HepG2 (cell line): Measurements from ENCODE around the gene MRPL14. TPM values are rescaled to one million over a fixed set of nuclear protein-coding genes. Genes with fewer than 3 reads are reported as not detected.
A peak's percentile ranks its signal among the peaks of the same experiment; 100 is the strongest.

Source experiments
- FOXC1 ChIP-seq: sonication (generic); formaldehyde crosslinking; IDR thresholded peaks from 2 replicates; pipeline ENCODE4 v1.8.0; 2022; ENCODE audit warnings: mild to moderate bottlenecking, missing genetic modification reagents, borderline replicate concordance
- JUN ChIP-seq: sonication (generic); formaldehyde crosslinking; IDR thresholded peaks from 2 replicates; pipeline ENCODE4 v1.4.0; 2020; ENCODE audit warnings: mild to moderate bottlenecking, missing genetic modification reagents
- MXD4 ChIP-seq: IDR thresholded peaks from 2 replicates; pipeline ENCODE4 v1.6.1; 2016; ENCODE audit warnings: mild to moderate bottlenecking, missing biosample characterization, missing genetic modification reagents
- NFATC3 ChIP-seq: sonication (generic); formaldehyde crosslinking; IDR thresholded peaks from 2 replicates; pipeline ENCODE4 v1.5.1; 2020; ENCODE audit warnings: mild to moderate bottlenecking, missing genetic modification reagents
- NFE2L1 ChIP-seq: sonication (generic); formaldehyde crosslinking; IDR thresholded peaks from 2 replicates; pipeline ENCODE4 v1.4.0; 2020; ENCODE audit warnings: missing genetic modification reagents, mild to moderate bottlenecking, borderline replicate concordance
- PBX3 ChIP-seq: sonication (generic); formaldehyde crosslinking; IDR thresholded peaks from 2 replicates; pipeline ENCODE4 v1.8.1; 2023; ENCODE audit warnings: missing genetic modification reagents, inconsistent platforms, borderline replicate concordance
- PCBP2 ChIP-seq: fragments of 200-400 bp; formaldehyde crosslinking; optimal IDR thresholded peaks from 2 replicates; pipeline ENCODE3; 2018; ENCODE audit warnings: low read length, low read depth; ENCODE audit not compliant: poor library complexity, severe bottlenecking
- SNAPC2 ChIP-seq: sonication (generic); formaldehyde crosslinking; IDR thresholded peaks from 2 replicates; pipeline ENCODE4 v1.8.1; 2022; ENCODE audit warnings: mild to moderate bottlenecking, missing genetic modification reagents
- ZMAT3 ChIP-seq: sonication (generic); formaldehyde crosslinking; conservative IDR thresholded peaks from 2 replicates; pipeline ENCODE4 v1.7.0; 2021; ENCODE audit warnings: missing genetic modification reagents
- ZNF230 ChIP-seq: sonication (generic); formaldehyde crosslinking; IDR thresholded peaks from 2 replicates; pipeline ENCODE4 v1.4.0; 2020; ENCODE audit warnings: mild to moderate bottlenecking, missing genetic modification reagents
- ZNF280D ChIP-seq: sonication (generic); formaldehyde crosslinking; IDR thresholded peaks from 2 replicates; pipeline ENCODE4 v1.5.1; 2020; ENCODE audit warnings: mild to moderate bottlenecking, missing genetic modification reagents
- ZNF761 ChIP-seq: sonication (generic); formaldehyde crosslinking; conservative IDR thresholded peaks from 2 replicates; pipeline ENCODE4 v1.4.0; 2020; ENCODE audit warnings: mild to moderate bottlenecking, missing genetic modification reagents
- polyA plus RNA-seq, 8 experiments: library from polyadenylated mRNA; depleted of rRNA in 3 of 8; stranded (reverse) in 7 of 8; unstranded in 1 of 8; fragments of >200 nt; fragmentation: Illumina TruSeq in 4 of 8; extraction: Trizol in 4 of 8; gene quantifications; 2 replicates each; pipeline versions ENCODE4 v1.2.1 to v1.2.3, GENCODE V29; 2011 to 2016; ENCODE audit warnings: low read depth in 4 of 8, missing spikeins in 1 of 8, mixed read lengths in 1 of 8; ENCODE audit not compliant: insufficient read depth in 1 of 8
- total RNA-seq, 5 experiments: library from RNA; depleted of rRNA; stranded (reverse); fragments of >200 nt; fragmentation: Illumina TruSeq; extraction: Trizol; gene quantifications; 2 replicates each; pipeline ENCODE4 v1.2.3, GENCODE V29; 2016; ENCODE audit warnings: low read depth in 1 of 5
- TF ChIP-seq, protein P1 (sequence below): sonication (generic); formaldehyde crosslinking; IDR thresholded peaks from 2 replicates; pipeline ENCODE4 v1.4.0; 2020; ENCODE audit warnings: missing genetic modification reagents
- TF ChIP-seq, protein P2 (sequence below): sonication (generic); formaldehyde crosslinking; IDR thresholded peaks from 2 replicates; pipeline ENCODE4 v1.4.0; 2020; ENCODE audit warnings: missing genetic modification reagents, borderline replicate concordance
- TF ChIP-seq, protein P3 (sequence below): sonication (generic); formaldehyde crosslinking; IDR thresholded peaks from 2 replicates; pipeline ENCODE4 v1.4.0; 2020; ENCODE audit warnings: mild to moderate bottlenecking, missing genetic modification reagents, borderline replicate concordance

The MRPL14 gene
- total and polyA plus RNA-seq, 2 of the 13 experiments (the other 11 are each of a cell fraction or from before 2014, with no cell fraction given) = 157 to 178 TPM

GRCh38 chr6:44156494-44157151 lies 29.4 kb upstream of the MRPL14 start (continued):
- TF ChIP-seq ZNF280D (no peak), JUN (peak; percentile 13), ZMAT3 (CRISPR knock-in tag) (peak; percentile 78; the same call in 1 of the 2 replicates), ZNF230 (CRISPR knock-in tag) (0 out of 2 replicates have a peak, but pooled peaks have one; percentile 15), PCBP2 (no peak), NFE2L1 (CRISPR knock-in tag) (peak; percentile 90; the same call in 1 of the 2 replicates), PBX3 (CRISPR knock-in tag) (no peak; the same call in 1 of the 2 replicates), NFATC3 (CRISPR knock-in tag) (peak; percentile 72; the same call in 1 of the 2 replicates), ZNF761 (peak; percentile 82; the same call in 1 of the 2 replicates), SNAPC2 (CRISPR knock-in tag) (peak; percentile 79), MXD4 (CRISPR knock-in tag) (no peak; the same call in none of the 2 replicates), FOXC1 (CRISPR knock-in tag) (peak; percentile 81)
- TF ChIP-seq, protein P1, sequence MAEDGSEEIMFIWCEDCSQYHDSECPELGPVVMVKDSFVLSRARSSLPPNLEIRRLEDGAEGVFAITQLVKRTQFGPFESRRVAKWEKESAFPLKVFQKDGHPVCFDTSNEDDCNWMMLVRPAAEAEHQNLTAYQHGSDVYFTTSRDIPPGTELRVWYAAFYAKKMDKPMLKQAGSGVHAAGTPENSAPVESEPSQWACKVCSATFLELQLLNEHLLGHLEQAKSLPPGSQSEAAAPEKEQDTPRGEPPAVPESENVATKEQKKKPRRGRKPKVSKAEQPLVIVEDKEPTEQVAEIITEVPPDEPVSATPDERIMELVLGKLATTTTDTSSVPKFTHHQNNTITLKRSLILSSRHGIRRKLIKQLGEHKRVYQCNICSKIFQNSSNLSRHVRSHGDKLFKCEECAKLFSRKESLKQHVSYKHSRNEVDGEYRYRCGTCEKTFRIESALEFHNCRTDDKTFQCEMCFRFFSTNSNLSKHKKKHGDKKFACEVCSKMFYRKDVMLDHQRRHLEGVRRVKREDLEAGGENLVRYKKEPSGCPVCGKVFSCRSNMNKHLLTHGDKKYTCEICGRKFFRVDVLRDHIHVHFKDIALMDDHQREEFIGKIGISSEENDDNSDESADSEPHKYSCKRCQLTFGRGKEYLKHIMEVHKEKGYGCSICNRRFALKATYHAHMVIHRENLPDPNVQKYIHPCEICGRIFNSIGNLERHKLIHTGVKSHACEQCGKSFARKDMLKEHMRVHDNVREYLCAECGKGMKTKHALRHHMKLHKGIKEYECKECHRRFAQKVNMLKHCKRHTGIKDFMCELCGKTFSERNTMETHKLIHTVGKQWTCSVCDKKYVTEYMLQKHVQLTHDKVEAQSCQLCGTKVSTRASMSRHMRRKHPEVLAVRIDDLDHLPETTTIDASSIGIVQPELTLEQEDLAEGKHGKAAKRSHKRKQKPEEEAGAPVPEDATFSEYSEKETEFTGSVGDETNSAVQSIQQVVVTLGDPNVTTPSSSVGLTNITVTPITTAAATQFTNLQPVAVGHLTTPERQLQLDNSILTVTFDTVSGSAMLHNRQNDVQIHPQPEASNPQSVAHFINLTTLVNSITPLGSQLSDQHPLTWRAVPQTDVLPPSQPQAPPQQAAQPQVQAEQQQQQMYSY (CRISPR knock-in tag) = no peak
- TF ChIP-seq, protein P2, sequence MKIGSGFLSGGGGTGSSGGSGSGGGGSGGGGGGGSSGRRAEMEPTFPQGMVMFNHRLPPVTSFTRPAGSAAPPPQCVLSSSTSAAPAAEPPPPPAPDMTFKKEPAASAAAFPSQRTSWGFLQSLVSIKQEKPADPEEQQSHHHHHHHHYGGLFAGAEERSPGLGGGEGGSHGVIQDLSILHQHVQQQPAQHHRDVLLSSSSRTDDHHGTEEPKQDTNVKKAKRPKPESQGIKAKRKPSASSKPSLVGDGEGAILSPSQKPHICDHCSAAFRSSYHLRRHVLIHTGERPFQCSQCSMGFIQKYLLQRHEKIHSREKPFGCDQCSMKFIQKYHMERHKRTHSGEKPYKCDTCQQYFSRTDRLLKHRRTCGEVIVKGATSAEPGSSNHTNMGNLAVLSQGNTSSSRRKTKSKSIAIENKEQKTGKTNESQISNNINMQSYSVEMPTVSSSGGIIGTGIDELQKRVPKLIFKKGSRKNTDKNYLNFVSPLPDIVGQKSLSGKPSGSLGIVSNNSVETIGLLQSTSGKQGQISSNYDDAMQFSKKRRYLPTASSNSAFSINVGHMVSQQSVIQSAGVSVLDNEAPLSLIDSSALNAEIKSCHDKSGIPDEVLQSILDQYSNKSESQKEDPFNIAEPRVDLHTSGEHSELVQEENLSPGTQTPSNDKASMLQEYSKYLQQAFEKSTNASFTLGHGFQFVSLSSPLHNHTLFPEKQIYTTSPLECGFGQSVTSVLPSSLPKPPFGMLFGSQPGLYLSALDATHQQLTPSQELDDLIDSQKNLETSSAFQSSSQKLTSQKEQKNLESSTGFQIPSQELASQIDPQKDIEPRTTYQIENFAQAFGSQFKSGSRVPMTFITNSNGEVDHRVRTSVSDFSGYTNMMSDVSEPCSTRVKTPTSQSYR (CRISPR knock-in tag) = peak; percentile 97
- TF ChIP-seq, protein P3, sequence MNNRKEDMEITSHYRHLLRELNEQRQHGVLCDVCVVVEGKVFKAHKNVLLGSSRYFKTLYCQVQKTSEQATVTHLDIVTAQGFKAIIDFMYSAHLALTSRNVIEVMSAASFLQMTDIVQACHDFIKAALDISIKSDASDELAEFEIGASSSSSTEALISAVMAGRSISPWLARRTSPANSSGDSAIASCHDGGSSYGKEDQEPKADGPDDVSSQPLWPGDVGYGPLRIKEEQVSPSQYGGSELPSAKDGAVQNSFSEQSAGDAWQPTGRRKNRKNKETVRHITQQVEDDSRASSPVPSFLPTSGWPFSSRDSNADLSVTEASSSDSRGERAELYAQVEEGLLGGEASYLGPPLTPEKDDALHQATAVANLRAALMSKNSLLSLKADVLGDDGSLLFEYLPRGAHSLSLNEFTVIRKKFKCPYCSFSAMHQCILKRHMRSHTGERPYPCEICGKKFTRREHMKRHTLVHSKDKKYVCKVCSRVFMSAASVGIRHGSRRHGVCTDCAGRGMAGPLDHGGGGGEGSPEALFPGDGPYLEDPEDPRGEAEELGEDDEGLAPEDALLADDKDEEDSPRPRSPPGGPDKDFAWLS (CRISPR knock-in tag) = no peak
